Activated CD4-positive, CD25-positive, alpha-beta regulatory T cell treated with anti-CD3 and anti-CD28 coated beads, Interleukin-2, amount 50 U/mL, for 72 hours (primary cell): Measurements from ENCODE around the gene TCERG1.

Source experiments
- DNase-seq: peaks from one replicate; pipeline ENCODE4 v3.0.0; 2021

Gene TCERG1

DNA sequence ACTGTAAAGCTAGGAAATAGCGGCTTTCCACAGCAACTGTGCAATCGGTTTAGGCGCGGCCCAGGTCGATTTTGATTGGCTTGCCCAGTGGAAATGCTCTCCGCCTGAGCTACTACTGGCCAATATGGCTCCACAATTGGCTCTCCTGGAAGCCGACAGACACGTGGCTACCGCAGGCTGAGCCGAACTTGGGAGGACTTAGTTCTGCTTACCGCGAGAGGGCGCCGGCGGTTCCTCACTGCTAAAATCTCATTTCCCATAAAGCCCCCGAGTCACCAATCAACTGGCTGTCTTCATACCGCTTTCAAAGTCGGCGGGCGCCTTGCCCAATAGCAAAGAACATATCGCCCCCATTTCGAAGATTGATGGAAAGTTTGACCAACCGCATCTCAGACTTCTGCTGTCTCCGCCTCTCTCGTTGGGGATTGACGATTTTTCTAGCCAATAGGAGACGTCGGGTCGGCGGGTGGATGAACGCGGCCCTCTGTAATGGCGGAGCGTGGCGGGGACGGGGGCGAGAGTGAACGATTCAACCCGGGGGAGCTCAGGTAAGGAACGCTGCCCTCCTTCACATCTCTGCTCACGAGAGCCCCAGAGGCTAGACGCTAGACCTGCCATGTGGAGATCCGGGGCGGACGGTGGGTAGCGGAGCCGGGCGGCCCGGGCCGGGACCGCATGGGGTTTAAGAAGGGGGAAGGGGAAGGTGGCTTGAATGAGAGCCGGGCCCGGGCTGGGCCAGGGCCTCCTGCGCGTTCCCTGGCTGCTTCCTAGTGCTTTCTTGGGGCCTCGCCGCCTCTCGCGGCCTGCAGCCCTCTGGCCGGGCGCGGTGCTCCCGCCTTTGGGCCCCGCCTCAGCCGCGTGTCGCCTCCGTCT, at the start of gene TCERG1:
Gene TCERG1, plus strand, starts transcription at position 473 of the 873 bp plus-strand sequence. Its CDS starts 17 bp downstream, at position 490.
- DNase-seq = peak; percentile 94

DNA sequence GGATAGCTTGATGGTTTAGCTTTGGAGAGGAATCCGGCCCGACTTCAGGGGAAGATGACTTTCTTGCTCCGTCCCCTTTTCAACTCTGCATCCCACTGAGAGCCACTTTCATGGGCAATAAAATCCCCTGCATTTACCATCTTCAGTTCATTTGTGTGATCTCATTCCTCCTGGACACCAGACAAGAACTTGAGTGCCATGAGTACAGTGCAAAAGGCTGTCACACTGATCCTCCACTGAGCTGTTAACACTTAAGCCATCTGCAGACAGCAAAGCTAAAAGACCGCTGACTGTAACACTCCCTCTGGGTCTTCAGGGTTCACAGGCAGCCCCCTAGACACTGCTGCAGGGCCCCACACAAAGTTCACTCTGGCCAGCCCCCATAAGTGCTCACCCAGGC, 48.3 kb upstream of the TCERG1 start:
- no peak for DNase-seq

DNA sequence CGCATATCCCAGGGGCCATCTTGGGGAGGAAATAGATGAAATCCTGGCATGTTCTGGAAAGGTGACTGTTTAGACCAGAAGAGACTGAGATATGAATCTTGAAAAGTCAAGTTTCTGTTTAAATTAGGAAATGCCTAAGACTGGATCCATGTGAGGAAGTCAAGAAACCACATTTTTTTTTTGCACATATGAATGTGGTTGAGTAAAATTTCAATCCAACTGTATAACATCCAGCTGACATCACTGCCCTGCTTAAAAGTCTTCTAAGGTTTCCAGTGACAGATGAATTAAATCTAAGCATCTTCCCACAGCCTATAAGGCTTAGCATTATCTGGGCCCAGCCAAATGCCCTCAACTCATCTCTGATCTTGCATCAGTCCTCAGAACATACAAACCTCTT, 47.7 kb upstream of the TCERG1 start:
- DNase-seq = no peak

DNA sequence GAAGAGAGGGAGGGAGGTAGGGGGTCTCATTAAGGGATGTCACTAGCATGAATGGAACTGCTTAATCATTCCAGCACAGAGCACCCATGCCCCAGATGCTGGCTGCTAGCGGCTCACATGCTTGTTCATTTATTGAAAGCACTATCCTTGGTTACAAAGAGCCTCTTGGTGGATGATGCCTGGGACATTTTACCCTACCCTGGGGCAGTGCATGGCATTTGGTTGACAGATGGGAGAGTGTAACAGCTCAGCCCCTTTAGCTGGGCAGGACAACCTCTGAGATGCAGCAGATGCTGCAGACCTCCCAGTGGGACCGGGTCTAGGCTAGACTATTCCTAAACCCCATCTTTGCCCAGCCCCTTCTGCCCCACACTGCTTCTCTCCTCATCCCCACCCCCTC, 46.9 kb upstream of the TCERG1 start:
- no peak for DNase-seq

DNA sequence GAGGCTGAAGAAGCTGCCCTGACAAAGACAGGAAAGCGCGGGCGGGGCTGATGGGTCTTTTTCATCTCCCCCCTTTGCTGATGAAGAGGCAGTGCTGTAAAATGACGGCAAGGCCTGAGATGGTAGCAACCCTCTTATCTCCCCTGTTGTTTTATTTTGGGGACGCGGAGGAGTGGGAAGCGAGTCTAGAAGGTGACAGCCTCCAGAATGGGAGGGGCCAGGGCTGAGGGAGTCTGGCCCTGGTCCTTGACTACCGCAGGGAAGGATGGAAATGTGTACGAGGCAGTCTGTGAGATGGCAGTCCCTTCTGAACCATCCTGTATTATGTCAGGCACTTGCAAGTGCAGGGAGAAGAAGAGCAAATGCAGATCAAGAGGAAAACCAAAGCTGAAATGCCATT, 46.1 kb upstream of the TCERG1 start:
- DNase-seq = no peak

DNA sequence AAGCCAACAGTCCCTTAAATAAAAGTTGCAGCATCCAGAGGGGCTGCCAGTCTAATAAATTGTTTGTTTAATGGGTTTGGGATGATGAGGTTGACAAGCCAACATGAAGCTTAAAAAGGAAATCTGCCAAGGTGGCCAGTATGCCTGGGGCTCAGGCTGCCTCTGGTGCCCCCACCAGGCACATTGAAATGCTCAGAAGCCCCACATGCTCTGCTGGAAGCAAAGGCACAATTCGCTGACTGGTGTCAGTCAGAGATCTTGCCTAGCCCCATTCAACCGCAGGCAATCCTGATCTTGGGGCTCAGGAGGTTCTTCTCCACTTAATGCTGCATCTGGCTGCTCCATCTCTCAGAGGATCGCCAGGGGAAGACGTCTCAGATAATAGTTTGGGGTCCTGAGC, 44.2 kb upstream of the TCERG1 start:
- no peak for DNase-seq

DNA sequence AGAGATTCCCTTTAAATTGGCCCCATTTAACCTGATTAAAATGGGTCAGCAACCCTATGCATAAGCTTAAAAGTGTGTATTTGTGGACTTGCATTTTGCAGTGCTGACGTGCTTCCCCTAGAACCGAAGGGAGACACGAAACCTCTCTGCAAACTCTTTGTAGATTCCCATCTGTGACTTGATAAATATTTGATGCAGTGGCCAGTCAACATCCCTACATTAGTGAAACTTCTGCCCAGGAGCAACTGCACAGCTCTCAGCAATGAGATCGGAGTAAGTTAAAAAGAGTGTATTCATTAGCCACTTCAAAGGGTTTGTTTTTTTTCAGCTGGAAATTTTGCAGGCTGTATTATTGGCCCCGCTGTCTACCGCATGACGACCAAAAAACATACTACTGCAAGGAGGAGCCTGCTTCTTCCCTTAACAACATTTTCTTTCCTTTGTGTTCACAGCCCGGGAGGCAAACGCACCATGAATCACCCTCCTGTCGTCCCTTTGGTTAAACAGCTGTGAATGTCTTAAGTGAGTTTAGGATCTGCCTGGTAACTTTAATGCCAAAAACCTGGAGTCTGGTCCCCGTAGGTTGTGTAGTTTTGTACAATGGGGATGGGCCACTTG, 38.0 kb upstream of the TCERG1 start:
- DNase-seq = no peak

DNA sequence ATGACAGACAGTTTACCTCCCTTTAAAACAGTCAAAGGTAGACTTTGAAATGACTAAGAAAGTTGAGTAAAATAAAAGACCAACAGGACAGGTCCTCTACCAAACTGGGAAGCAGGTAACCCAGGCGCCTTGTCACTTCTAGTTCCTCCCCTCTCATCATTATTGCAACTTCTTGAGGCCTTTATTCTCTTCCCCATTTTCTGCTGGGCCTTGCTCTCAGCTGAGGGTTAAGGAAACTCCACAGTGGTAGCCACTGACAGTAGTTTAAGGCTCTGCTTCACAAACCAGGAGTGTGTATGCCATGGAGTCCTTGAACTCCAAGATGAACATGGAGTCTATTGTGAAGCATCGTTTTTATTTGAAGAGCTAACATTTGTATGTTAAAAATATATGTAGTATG, 36.9 kb upstream of the TCERG1 start:
- no peak for DNase-seq

DNA sequence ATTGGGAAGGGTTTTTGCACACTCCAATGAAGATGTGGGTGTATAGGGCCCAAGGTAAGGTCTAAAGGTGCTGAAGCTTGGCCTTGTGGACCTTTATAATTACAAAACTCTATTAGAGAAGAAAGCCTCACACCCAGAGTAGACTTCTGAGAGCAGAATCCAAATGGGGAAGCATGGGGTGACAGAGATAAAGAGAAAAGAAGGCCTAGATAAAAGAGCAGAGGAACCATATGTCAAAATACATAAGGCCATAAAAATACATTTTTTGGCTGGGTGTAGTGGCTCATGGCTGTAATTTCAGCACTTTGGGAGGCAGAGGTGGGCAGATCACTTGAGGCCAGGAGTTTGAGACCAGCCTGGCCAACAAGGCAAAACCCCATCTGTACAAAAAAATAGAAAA, 27.4 kb upstream of the TCERG1 start:
- no peak for DNase-seq

DNA sequence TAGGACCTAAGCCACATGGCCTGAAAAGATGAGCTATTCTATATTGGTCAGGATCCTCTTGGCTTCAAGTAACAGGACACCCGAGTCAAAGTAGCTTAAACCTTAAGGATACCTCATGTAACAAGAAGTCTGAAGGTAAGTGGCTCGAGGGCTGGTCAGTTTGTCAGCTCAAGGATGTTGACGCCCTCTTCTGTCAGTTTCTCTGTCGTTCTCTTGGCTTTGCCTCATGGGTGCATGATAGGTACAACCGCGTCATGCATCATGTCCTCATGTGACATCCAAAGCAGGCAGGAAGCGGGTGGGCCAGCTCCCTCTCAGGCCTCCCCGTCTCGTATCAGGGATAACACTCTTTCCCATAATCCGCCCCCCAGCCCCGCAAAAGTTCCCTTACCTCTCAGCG, 22.1 kb upstream of the TCERG1 start:
- DNase-seq = no peak

DNA sequence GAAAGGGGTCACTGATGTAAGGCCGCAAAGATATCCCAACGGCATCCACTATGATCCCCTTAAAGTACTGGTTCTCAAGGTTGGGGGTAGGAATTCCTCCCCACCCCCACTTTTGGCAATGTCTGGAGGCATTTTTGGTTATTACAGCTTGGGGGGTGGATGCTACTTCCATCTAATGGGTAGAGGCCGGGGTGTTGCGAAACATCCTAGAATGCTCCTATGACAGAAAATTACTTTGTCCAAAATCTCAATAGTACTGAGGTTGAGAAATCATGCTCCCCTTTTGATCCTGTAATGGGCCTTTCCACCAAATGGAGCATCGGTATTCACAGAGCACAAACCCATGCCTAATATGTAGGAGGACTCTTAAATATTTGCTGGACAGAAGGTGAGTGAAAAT, 20.8 kb upstream of the TCERG1 start:
- no peak for DNase-seq

DNA sequence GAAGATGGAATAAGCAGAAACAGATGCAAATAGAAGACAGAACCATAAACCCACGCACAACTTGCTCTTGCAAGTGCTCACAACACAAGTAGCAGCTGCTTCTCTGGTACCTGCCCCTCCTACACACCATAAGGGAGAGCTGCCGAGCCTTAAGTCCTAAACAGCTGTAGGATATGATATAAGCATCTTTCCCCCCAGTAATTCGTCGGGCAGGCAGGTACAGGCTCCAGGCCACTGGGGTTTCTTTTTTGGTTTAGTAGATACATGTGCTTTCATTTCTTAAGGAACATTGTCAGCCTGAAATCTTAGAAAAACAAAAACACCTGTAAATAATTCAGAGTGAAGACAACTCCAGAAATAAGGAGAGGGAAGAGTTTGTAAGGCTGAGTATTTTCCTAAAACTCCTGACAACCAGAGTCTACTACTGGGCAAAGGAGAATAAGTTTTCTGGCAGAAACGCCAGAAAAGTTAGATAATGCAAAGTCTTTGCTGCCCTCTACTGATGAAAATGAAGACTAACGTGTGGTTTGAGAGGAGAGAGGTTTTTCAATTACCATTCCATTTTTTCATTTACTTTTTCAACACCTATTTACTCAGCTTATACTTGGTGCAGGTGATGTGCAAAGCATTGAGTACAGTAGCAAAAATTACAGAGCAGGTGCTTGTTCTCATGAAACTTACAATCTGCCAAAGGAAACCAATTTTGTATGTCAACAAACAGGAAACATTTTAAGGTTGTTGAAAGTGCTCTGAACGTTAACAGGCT, 20.1 kb upstream of the TCERG1 start:
- no peak for DNase-seq

DNA sequence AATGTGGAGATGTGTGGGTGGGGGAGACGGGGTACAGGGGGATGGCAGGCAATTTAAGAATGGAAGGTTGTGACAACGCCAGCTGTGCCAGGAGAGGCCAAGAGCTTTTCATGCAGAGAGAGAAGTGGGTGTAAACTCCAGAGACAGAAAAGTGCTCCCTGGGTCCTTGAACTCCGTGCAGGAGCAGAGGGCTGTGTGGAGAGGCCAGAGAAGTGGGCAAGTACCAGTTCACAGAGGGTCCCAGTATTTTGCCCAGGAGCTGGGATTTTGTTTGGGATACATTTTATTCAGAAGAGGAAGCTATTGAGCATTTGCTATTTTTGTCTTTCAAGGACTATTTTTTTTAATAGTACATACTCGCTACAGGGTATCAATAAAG, 19.5 kb upstream of the TCERG1 start:
- no peak for DNase-seq

DNA sequence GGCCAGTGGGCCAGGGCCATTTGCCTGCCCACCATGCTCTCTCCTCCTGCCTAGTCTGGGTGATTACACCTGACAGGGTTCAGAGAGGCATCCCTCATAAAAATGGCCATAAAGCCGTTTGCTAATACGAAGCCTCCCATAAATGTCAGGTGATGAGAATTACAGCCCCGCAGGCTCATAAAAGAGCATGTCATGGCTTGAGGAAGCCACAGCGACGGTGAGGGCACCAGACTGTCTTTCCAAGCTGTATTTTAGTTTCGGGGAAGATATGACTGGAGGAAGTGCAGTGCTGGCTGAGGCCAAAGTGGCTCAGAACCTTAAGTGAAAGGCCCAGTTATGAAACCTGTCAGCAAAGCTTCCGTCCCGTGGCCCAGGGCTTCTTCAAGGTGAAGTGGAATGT, 18.5 kb upstream of the TCERG1 start:
- no peak for DNase-seq

DNA sequence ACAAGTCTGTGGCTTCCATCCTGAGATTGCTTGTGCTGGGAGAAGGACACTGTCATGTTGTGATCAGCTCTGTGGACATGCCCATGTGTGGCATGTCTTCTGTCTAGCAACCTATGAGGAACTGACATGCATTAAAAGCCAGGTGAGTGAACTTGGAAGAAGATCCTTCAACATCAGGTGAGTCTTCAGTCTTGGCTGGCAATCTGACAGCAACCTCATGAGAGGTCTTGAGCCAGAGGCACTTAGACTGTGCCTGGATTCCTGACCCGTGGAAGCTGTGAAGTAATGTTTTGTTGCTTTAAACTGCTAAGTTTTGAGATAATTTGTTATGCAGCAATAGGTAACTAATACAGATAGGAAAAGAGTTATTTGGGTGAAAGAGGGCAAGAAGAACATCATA, 6.8 kb upstream of the TCERG1 start:
- no peak for DNase-seq

DNA sequence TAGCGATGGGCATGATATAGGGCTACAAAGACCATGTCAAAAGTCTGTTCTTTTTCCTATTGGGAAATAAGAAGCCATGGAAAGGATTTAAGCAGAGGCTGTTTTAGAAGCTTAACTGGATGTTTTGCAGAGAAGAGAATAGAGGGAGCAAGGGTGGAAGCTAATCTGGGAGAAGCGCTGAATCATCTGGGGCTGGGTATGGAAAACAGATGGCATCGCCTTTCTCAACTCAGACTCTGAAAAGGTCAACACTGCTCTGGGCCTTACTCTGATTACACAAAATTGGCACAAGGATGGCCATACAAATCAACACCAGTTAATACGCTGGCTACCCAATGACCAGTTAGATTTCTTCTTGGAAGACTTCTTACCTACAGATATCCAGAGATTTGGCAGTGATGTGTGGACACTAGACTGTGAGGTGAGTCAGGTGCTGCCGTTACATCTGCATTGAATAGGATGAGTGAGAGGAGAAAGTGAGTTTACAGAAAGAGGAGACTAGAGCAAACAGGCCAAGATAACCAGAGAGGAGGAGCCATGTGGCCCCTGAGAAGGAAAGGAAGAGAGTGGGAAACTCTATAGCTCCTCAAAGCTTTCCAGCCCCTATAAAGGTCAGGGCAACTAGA, 6.2 kb upstream of the TCERG1 start:
- no peak for DNase-seq

DNA sequence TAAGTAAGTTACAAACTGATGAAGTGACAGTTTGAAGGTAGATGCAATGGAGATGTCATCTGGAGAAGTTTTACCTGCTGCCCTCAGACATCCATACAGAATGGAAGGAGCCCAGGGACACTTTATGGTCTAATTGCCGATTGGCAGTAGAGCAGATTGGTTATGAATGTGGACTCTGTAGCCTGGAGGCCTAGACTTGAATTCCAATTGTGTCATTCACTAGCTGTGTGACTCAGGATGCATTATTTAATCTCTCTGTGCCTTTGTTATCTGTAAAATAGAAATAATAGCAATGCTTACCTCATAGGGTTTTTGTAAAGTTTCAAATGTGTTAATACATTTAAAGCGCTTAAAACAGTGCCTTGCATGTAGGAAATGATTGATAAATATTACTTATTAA, 5.2 kb upstream of the TCERG1 start:
- DNase-seq = no peak

DNA sequence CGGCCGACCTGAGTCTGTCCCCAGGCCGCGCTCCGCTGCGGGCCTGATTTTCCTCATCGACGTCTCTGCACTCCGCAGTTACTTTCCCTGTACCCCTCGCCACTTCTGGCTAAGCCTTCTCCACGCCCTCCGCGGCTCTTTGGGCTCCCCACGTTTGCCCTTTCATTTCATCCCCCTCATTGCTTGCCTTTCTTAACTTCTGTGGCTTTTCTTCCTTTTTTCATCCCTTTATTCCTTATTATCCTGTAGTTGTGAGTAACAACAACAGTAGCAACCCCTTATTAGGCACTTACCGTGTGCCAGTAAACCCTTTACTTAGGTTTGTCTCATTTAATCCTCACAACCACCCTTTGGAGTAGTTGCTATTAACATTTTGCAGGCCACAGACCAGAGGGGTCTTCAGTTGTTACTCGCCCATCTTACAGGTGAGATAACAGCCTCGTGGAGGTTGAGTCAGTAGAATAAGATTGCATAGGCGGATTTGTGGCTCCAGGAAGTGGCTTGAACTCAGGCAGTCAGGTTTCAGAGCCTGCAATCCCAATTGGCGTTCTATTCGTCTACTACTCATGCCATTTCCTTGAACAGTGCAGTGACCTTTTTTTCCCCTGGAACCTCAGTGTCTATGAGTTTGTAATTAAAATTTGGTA, 724 bp downstream of the TCERG1 start:
- DNase-seq = no peak

DNA sequence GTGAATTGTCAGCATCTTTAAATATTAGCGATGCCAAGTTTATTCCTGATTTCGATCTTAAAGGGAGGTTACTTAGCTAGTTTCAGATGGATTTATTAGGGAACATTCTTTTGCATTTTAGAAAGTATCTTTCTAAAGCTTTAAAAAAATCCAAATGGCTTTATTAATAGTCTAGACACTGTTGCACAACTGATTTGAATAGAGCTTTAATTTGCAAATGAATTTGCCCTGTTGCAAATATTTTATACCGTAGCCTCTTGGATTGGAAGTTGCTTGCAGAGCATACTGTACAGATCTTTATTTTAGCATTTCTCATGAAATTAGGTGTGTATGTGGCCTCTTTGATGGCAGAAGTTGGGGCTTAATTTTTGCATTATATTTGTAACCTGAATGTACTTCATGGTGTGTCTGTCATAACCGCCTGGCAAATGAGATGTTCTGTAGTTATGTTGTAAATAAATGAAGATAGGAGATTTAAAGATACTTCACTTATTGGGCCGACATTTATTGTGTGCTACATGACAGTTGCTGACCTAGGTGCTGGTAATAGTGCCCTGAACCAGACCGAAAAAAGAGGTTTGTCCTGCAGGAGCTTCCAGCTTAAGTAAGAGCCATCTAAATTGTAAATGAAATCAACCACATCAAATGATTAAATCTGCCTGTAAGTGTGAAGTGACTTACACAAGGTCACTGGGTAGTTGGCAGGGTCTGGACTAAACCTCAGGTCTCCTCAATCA, 1.8 kb downstream of the TCERG1 start:
- DNase-seq = no peak

DNA sequence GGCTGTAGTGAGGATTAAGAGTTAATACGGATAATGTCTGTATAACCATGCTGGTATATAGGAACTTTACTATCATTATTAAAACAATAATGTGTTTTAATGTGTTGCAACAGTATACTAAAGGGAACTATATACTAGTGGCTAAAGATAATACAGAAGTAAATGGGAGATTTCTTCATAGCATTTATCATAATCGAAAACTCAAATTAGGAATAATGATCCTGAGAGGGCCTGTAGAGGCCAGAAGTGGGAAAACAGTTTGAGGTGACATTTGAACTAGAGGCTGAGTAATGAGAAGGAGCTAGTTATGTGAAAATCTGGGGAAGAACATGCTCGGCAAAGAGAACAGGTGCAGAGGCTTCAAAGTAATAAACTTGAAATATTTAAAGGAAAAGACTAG, 2.9 kb downstream of the TCERG1 start:
- no peak for DNase-seq

DNA sequence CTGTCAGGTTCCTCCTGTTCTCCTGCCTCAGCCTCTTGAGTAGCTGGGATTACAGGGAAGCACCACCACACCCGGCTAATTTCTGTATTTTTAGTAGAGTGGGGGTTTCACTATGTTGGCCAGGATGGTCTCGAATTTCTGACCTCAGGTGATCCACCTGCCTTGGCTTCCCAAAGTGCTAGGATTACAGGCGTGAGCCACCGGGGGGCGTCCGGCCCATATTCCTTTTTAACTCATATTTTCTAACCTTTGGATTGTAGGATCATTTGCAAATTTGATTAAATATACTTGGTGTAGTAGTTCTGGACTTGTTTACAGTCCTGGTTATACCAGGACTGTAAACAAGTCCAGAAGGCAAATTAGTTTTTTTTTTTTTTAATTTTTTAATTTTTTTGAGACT, 4.3 kb downstream of the TCERG1 start:
- no peak for DNase-seq

DNA sequence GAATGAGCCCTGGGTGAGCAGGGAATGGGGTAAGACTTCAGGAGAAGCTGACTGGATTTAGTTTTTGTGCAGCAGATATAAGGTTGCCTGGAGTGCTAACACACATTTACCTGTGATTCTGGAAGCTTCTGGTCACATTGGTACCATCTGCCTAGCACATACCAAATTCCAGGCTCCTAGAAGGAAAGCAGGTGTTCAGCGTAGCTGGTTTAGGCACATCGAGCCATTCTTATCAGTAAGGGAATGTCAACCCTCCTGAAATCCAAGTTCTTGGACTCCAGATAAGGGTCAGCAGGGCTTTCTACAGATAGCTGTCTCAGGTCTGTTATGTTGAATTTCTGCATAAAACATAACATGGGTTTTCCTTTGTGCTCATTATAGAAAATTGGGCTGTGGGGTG, 10.3 kb downstream of the TCERG1 start:
- no peak for DNase-seq
